Fibroblast of skin of left biceps (primary cell): Measurements from ENCODE around the gene COL4A3.
A peak's percentile ranks its signal among the peaks of the same experiment; 100 is the strongest.
"Not testable (repeated sequence)": the region's sequence is repeated elsewhere in the genome, so short reads cannot be mapped to it uniquely, and the experiment has no call there.

Source experiments
- DNase-seq, 2 experiments: peaks; one replicate each; pipeline ENCODE4 v3.0.0-alpha.2; 2013; ENCODE audit warnings: low read depth in 2 of 2

Gene COL4A3

DNA sequence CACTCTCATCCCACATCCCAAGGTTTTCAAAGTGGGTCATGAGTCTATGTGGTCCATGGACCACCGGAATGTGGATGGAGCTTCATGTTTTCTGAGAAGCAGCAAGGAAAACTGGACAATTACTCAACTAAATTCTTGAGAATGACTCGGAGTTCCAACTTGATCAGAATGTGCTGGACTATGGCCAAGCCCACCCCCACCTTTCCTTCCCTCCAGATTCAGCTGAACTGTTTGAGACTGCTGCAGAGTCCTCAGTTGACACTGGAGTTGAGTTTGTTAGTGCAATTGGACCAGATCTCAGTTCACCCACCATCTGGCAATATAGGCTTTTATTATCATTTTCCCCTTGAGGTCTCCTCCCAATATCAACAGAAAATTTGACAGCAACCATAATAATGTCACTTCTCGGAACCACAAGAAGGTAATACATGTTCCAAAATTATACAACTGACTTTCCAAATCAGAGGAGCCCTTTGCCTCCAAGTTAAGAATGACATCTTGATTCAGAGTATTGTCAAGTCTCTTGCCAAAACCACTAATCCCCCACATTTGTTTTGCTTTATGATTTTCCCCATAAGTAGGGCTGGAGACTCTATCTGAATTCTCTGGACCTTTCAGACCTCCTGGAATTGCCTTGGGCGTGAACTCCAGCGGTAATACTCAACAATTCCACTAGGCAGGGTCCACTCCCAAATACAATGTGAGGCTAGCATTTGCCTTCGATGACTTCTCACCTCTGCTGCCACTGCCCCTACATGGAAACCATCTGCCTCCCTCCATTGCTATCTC is 9.2 kb upstream of the COL4A3 start:
- peak; percentile 72 to 76 for DNase-seq

DNA sequence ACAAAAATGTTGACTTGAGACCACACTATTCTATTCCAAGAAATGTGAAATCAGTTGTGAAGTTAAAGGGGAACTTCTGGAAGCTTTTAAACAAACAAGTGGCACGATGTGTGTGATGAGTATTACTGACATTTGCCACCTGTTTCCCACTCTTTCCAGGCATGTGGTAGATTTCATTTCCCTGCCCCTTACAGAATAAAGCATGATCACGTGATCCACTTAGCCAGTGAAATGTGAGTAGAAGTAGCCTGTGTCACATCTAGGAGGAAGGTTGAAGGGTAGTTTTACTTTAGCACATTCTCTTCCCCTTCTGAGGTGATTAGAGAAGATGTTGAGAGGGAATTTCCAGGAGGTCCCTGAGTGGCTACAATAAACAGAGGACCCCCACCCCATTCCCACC is 4.3 kb upstream of the COL4A3 start:
- no peak for DNase-seq

DNA sequence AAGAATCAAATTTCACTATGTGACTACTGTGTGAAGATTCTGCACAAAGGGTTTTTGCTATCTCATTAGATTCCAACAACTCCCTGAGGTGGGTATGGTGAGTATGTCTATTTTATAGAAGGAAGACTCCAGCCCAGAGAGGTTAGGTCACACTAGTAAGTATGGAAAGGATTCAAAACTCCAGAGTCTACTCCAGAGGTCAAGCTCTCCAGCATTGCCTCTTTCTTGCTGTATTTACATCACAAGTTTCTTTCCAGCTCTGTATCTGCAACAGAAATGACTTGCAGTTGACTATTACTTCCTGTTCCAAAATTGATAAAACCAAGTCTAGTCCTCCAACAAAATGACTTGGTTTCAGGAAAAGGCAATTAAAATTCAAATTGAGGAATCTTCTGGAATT is 2.5 kb upstream of the COL4A3 start:
- no peak for DNase-seq

DNA sequence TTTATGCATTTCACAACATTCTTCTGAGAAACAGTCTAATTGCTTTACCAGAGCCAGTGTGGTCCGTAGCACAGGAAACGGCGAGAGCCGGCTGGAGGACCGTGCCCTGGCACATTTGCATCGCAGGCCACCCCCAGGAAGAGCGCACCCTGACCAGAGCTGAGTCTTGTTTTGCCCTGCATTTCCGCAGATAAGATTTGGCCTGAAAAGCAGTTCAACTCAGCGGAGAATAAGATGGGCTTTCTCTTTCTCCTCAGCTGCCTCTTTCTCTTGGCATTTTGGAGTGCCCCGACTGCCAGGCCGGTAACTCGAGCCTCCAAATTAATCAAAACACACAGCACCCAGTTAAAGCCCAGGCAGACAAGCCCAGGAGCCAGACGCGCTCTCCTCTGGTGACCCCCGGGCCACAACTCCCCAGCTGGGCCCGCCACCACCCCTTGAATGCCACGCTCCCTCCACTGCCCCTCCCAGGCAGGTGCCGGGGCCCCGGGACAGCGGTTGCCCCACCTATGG is 883 bp upstream of the COL4A3 start:
- DNase-seq, result no peak

DNA sequence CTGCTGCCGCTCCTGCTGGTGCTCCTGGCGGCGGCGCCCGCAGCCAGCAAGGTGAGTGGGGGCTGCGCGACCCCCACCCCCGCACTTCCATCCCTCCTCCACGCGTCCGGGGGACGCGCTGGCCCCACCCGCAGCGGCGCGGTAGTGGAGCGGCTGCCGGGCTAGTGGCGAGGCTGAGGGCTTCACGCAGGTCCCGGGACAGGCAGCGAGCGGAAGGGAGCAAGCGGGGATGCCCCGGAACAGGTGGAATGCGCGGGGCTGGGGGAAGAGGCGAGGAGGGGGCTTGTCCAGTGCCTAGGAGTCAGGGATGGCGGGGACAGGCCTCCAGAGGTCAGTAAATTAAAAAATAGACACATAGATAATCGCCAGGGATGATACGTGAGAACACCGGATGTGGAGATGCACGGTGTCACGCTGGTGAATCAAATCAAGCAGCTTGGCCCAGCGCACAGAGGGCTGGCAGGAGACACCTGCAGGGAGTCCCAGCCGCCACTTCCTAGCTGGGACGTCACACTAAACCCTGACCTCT is 403 bp downstream of the COL4A3 start:
- no peak for DNase-seq

DNA sequence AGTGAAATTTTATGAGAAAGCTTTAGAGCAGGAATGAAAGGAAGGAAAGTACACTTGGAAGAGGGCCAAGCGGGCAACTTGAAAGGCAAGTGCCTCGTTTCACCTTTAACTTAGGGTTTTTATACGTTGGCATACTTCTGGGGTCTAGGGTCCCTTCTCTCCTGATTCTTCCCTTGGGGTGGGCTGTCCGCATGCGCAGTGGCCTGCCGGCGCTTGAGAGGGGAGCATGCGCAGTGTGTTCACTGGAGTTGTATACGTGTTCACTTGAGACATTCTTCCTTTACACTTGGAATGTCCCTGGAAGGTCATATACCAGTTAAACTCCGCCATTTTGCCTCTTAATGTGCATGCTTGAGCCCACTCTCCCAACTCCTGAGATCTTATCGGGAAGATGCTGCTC is 7.4 kb downstream of the COL4A3 start:
- DNase-seq, result not testable (repeated sequence)

DNA sequence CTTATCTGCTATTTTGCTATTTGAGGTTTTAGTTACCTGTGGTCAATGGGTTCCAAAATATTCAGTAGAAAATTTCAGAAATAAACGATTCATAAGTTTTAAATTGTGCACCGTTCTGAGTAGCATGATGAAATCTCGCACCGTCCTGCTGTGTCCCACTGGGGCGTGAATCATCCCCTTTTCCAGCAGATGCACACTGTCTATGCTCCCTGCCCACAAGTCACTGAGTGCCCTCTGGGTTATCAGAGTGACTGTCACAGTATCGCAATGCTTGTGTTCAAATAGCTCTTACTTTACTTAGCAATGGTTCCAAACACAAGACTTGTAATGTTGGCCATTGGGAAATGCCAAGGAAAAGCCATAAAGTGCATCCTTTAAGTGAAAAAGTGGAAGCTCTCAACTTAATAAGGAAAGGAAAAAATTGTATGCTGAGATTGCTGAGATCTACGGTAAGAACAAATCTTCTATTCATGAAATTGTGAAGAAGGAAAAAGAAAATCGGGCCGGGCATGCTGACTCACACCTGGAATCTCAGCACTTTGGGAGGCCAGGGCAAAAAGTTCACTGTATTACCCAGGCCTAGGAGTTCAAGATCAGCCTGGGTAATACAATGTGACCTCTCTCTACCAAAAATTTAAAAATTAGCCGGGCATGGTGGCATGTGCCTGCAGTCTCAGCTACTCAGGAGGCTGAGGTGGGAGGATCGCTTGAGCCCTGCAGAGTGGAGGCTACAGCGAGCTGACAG is 13.3 kb downstream of the COL4A3 start:
- no peak for DNase-seq

DNA sequence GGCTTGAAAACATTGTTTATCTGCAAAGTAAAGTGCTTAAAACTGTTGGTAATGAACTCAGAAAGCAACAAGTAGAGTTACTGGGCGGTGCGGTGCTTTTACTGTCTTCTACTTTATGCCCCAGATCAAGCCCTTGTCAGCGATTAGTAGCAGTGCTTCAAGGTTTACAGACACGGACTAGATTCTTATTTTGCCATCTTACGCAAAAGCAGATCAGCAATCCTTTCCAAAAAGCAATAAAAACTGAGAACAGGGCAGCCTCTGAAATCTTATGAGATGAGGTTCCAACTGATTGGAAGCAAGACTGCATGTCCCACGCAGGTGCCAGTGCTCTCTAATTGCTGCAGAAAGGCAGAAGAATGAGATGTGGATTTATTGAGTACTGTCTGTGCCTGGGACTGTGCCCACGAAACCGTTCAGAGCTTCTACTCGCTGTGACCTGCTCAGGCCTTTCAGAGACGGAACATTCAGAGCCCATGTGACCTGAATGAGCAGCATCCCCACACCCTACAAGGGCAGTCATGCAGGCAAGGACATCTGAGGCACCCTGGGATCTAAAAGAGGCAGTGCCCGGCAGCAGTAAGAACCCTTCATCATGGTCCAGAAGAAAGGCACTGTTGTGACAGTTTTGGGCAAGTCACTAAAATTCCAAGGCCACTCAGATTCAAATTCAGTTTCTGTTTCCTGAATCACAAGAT is 15.7 kb downstream of the COL4A3 start:
- no peak for DNase-seq

DNA sequence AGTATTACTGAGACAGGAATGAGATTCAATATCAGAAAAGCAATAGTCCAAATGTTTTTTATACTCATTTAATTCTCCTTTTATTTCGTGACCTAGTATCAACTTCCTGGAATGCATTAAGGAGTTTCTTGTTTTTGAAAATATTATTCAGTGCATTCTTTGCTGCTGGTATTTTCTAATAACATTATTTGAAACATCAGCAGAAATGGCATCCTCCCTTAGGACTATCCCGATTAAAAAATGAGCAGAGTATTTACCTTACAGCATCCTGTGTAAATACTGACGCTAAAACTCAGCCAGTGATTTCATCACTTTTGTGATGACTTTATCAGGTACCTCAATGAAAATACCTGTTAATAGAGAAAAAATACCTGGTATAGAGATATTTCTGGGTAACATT is 16.3 kb downstream of the COL4A3 start:
- no peak for DNase-seq

DNA sequence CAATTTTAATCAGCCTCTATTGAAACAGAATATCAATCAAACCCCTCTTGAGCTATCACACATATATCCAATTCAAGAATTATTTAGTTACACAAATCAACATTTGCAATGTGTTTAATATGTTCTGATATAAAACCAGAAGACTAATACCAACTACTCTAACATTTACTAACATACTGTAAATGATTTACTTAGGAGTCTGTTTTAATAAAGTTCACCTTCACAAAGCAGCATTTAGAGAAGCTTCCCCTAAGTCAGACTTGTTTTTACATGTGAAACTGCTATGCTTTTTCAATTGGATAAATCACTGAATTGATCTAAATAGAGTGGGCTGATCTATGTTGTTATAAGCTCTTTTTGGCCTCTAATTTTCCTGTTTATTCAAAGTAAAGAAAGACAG is 18.3 kb downstream of the COL4A3 start:
- no peak for DNase-seq

DNA sequence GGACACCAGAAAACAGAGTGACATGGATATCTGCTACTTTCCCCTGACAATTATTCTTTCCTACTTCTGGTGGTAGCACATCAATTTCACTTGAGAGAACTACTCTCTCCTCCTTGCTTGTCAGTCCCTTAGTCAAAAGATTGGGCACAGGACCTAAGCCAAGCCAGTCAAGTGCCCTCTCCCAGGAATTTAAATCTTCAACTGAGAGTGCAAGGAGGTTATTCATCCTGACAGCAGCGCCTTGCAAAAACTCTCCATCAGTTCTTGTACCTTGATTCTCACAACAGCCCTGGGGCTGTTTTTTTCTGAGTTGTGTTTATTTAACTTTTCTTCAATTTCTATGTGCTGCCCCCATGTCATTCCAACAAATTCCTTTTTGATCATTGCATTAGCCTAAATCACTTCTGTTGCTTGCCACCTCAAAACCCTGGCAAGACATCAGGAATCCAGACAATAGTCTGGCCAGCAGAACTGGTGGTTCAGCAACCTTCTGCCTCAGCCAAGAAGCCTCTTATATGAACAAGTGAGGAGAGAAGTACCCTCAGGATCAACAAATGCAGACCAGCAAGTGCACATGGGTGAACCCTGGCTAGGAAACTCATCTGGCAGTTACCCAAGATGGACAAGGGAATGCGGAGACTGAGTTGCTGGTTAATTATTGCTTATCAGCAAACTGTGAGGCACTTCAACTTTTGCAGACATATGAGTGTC is 19.4 kb downstream of the COL4A3 start:
- no peak for DNase-seq

DNA sequence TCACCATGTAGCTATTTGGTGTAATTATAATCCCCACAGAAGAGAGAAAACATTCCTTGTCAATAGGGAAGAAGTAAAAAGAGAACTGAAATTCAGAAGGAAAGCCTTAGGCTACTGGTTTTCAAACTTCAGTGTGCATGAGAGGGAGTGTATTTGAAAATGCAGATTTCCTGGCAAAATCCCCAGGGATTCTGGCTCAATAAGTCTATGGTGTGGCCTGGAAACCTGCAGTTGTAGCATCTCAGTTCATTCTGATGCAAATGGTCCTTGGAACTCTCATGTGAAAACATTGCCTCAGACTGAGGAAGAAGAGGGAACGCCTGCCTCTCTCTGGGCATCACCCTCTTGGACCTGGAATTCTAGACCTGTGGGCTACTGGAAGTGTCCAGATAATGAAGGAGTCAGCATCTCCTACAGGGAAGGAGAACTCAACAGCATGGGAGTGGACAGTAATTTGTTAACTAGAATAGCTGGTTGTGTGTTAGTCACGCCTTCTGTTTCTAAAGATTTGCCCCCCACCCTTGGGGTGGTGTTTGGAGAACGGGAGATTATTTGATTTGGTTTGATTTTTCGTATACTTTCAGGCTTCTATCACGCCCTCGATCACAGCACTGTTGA is 21.3 kb downstream of the COL4A3 start:
- DNase-seq, result no peak

DNA sequence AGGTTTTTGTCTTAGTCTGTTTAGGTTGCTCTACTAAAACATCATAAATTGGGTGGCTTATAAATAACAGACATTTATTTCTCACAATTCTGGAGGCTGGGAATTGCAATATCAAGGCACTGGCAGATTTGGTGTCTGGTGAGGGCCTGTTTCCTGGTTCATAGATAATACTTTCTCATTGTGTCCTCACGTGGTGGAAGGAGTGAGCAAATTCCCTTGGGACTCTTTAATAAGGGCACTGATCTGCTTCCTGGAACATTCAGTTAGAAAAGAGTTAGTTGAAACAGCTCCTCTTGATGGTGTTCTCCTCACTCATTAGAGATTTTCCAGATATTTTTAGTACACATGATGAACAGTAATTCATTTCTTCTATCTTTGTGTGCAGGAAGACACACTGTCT is 22.3 kb downstream of the COL4A3 start:
- DNase-seq, result no peak

DNA sequence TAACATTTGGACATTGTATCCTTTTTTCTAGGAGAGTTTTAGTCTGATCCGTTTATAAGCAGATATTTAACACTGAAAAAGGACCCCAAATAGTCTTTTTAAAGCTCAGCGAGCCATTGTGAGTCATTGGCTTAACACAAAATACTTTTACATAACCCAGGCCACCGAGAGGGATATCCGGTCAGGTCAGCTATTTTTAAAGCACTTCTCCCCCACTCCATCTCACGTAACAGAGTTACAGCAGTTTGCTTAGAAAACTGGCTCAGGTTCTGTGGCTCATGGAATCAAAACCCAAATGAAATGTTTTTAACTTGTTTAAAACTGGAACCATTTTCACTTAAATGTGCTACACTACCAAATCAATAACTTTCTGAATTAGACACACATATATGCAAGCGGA is 23.9 kb downstream of the COL4A3 start:
- DNase-seq, result no peak

DNA sequence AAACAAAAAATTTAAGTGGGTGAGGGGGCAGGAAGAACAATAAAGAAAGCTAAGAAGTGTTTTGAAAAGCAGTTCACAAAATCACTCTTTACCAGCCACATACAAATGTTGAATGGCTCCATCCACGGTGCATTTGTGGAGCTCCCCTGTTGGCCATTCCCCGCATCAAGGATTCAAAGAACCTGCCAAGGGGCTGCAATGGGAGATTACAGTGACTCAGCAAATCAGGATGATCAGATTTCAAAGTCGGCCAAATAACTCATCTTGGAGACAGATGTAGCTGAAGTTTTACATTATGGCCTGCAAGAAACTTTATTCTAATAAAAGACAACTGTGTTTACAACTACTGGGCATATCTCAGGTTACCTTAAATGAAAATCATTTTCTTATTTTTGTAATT is 26.9 kb downstream of the COL4A3 start:
- peak; percentile 12 to 19 for DNase-seq

DNA sequence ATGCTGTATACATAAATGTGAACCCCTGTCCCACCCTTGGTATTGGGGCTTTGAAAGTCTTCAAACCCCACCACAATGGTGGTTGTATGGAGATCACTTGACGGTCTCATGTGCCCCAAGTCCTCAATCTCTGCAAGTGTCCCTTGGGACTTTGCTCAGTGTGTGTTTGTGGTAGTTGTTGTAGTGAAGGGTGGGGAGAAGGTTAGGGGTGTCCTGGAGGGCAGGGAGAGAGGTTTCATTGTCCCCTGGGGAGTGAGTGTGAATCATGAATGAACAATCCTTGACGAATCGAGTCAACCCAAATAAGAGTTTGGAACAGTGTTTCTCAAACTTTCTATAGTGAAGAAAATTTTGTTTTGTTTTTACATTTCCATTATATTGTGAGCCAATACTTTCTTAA is 28.1 kb downstream of the COL4A3 start:
- DNase-seq, result no peak

DNA sequence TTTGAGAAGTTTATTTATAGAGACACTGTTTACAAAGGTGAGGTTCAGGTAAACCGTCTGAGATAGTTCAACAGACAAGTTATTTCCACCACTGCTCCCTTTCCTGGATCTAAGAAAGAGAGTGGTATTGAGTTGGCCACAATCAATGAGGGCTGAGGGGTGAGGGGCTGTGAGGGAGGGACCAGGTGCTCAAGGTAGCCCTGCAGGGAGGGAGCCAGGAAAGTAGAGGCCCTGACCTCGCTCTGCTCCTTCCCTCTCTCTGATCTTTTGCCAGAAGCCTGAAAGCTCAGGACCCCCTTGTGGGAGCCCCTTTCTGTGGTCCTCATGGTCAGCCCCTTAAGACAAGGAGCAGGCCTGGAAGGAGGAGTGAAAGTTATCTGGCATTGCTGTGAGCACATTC is 29.8 kb downstream of the COL4A3 start:
- DNase-seq, result no peak

DNA sequence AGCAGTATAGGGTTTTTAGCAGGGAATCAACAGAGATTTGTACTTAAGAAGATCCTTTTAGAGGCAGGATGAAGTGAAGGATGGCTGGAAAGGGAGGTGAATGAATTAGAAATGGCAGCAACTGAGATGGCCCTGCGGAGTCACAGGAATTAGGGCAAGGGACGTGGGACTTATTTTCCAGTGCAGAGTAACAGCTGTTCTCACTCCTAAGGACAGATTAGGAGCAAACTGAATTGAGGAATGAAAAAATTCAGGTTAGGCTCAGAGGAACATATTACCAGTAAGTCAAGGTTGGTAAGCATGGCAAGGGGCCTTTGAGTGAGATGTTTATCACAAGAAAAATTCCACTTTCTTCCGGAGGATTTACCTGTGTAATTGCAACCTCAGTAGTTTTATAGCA is 34.4 kb downstream of the COL4A3 start:
- no peak for DNase-seq

DNA sequence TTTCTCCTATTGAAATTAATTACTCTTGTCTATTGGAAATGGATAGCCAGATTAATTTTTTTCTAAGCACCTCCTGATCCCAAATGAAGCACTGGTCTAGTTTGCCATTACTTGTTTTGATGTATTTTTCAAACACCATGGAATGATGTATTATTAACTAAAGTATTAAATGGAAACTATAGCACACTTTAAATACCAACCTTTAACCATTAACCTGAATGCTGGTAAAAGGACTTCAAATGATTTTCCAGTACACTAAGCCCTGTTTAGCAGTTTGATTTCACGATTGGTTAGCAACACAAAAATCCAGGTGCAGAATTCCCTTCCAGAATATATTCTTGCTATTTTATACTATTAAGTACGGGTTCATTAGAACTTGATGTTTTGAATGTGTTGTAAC is 37.3 kb downstream of the COL4A3 start:
- DNase-seq, result no peak

DNA sequence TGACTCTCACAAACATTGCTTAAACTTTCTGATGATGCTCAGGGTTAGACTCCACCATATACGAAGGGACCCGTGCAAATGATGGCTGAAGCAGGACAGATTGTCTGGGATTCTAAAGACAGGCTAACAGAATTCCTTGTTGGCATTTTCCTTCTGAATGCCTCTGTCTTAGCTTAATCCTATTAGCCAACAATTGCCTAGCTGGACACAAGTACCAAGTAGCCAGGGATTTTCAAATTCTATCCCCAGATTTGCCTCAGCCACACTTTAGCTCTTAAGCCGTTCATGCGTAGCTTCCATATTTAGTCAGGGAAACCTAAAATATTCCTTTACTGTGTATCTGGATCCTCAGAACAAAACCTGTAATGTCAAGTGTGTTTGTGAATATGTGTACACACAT is 40.0 kb downstream of the COL4A3 start:
- DNase-seq, result no peak

DNA sequence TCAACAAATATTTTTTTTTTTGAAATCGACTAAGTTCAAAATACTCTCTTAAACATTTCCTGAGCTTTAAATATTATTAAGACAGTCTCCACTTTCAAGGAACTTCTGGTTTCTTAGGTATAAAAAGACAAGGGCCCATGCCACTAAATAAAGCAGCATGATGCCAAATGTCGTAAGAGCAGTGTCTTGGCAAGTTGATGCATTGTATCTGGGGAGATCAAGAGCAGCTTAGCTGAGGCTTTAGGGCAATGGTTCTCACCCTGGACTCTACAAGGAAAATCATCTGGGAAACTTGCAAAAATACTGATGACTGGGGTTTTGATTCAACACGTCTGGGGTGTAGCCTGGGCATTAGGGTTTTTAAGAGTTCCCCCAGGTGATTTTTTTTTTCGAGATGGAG is 41.3 kb downstream of the COL4A3 start:
- DNase-seq, result no peak
